ENCODE results near the gene MPPE1.
"Not testable (repeated sequence)": the region's sequence is repeated elsewhere in the genome, so short reads cannot be mapped to it uniquely, and the experiment has no call there.

Gene MPPE1

GRCh38 chr18:11951390-11951851, 43.3 kb upstream of the MPPE1 start:
- no peak overlapping the region for H3K4me3 ChIP-seq (replicated peaks; ENCODE audit: low read depth, low read length)
- TF ChIP-seq CTCF (IDR thresholded peaks at IDR 0.05; ENCODE audit: low read length, missing control alignments) = no peak
- DNase-seq (ENCODE audit: low read depth) = no peak

- TF ChIP-seq CTCF (IDR thresholded peaks at IDR 0.05; ENCODE audit: low read length, missing control alignments) = no peak
- no peak for DNase-seq (ENCODE audit: low read depth)
- H3K4me3 ChIP-seq (replicated peaks; ENCODE audit: low read depth, low read length) = no peak overlapping the region
Measured at GRCh38 chr18:11950824-11951223, 42.7 kb upstream of the MPPE1 start.

GRCh38 chr18:11948852-11949523, 40.9 kb upstream of the MPPE1 start:
- DNase-seq (ENCODE audit: low read depth) = no peak
- no peak overlapping the region for H3K4me3 ChIP-seq (replicated peaks; ENCODE audit: low read depth, low read length)
- TF ChIP-seq CTCF (IDR thresholded peaks at IDR 0.05; ENCODE audit: low read length, missing control alignments) = no peak

GRCh38 chr18:11947214-11948191, 39.4 kb upstream of the MPPE1 start:
- peak overlapping the region; percentile 49 for H3K4me3 ChIP-seq (replicated peaks; ENCODE audit: low read depth, low read length)
- no peak for TF ChIP-seq CTCF (IDR thresholded peaks at IDR 0.05; ENCODE audit: low read length, missing control alignments)
- DNase-seq (ENCODE audit: low read depth) = peak; percentile 99

GRCh38 chr18:11946756-11947155, 38.6 kb upstream of the MPPE1 start:
- peak; percentile 59 for DNase-seq (ENCODE audit: low read depth)
- no peak overlapping the region for H3K4me3 ChIP-seq (replicated peaks; ENCODE audit: low read depth, low read length)
- no peak for TF ChIP-seq CTCF (IDR thresholded peaks at IDR 0.05; ENCODE audit: low read length, missing control alignments)

- H3K4me3 ChIP-seq (replicated peaks; ENCODE audit: low read depth, low read length); DNase-seq (ENCODE audit: low read depth): not testable (repeated sequence)
Measured at GRCh38 chr18:11945834-11946659, 37.9 kb upstream of the MPPE1 start.

GRCh38 chr18:11944786-11945185, 36.7 kb upstream of the MPPE1 start:
- no peak for TF ChIP-seq CTCF (IDR thresholded peaks at IDR 0.05; ENCODE audit: low read length, missing control alignments)
- H3K4me3 ChIP-seq (replicated peaks; ENCODE audit: low read depth, low read length) = no peak overlapping the region
- DNase-seq (ENCODE audit: low read depth) = no peak

Data from fibroblast of pulmonary artery (primary cell).